PC-3 (cell line): ENCODE results near the gene LRRC4B. TPM values are rescaled to one million over a fixed set of nuclear protein-coding genes. Genes with fewer than 3 reads are reported as not detected.
A peak's percentile ranks its signal among the peaks of the same experiment; 100 is the strongest.

Source experiments
- ATAC-seq: fragments of 200-7000 bp; cut with Tn5 transposase; 2 replicates; pipeline ENCODE4 v1.9.1; 2020; ENCODE audit warnings: mild to moderate bottlenecking, moderate library complexity
- BruUV-seq: library from RNA; stranded (reverse); fragments of 400-500 nt; replicated peaks from 2 replicates; lab custom pipeline; 2021; lab: Mats Ljungman, UMichigan
- CTCF ChIA-PET: fragments of 300-600 bp; sonication (Branson Sonifier 250); formaldehyde crosslinking; loops from one replicate; lab custom pipeline; 2022; ENCODE audit warnings: antibody characterized with exemption; lab: Charles Lee
- POLR2A ChIA-PET: fragments of 300-600 bp; sonication (Branson Sonifier 250); formaldehyde crosslinking; loops from one replicate; lab custom pipeline; 2022; ENCODE audit warnings: antibody characterized with exemption; ENCODE audit not compliant: unreplicated experiment; lab: Charles Lee
- DNase-seq: peaks from one replicate; pipeline ENCODE4 v3.0.0-alpha.2; 2015
- H2AFZ ChIP-seq: fragments of 300-600 bp; sonication (generic); 2 replicates; pipeline ENCODE4 v1.6.0; 2016; ENCODE audit warnings: antibody characterized with exemption, low read length
- H3F3A ChIP-seq: fragments of 300-600 bp; sonication (generic); one replicate; pipeline ENCODE4 v1.6.0; 2017; ENCODE audit warnings: antibody characterized with exemption, low read length, control low read depth, mild to moderate bottlenecking; ENCODE audit not compliant: unreplicated experiment
- H3K27ac ChIP-seq: fragments of 300-600 bp; sonication (generic); 2 replicates; pipeline ENCODE4 v1.5.1; 2016; ENCODE audit warnings: mild to moderate bottlenecking, low read length
- H3K27me3 ChIP-seq: fragments of 300-600 bp; sonication (generic); 2 replicates; pipeline ENCODE4 v1.6.1; 2016; ENCODE audit warnings: low read length, mixed read lengths
- H3K36me3 ChIP-seq: fragments of 300-600 bp; sonication (generic); 2 replicates; pipeline ENCODE4 v1.6.1; 2016; ENCODE audit warnings: low read depth, mixed run types, low read length, mixed read lengths
- H3K4me1 ChIP-seq: fragments of 300-600 bp; sonication (generic); 2 replicates; pipeline ENCODE4 v1.5.1; 2016; ENCODE audit warnings: low read length; ENCODE audit not compliant: insufficient read depth
- H3K4me2 ChIP-seq: fragments of 300-600 bp; sonication (generic); 2 replicates; pipeline ENCODE4 v1.6.0; 2016; ENCODE audit warnings: low read length
- H3K4me3 ChIP-seq: fragments of 300-600 bp; sonication (generic); 2 replicates; pipeline ENCODE4 v1.5.1; 2016; ENCODE audit warnings: mild to moderate bottlenecking, low read length, mixed read lengths
- H3K79me2 ChIP-seq: fragments of 300-600 bp; sonication (generic); 2 replicates; pipeline ENCODE4 v1.6.1; 2017; ENCODE audit warnings: low read length, mixed read lengths
- H3K9ac ChIP-seq: fragments of 300-600 bp; sonication (generic); 2 replicates; pipeline ENCODE4 v1.6.0; 2016; ENCODE audit warnings: mild to moderate bottlenecking, low read length
- H3K9me2 ChIP-seq: fragments of 300-600 bp; sonication (generic); replicated peaks from 2 replicates; pipeline ENCODE4 v1.6.1; 2016; ENCODE audit warnings: mixed run types, low read length, mixed read lengths
- H3K9me3 ChIP-seq: fragments of 300-600 bp; sonication (generic); 2 replicates; pipeline ENCODE4 v1.6.1; 2016; ENCODE audit warnings: low read length, mixed read lengths
- H4K20me1 ChIP-seq: fragments of 300-600 bp; sonication (generic); 2 replicates; pipeline ENCODE4 v1.6.1; 2016; ENCODE audit warnings: low read length, mixed read lengths
- EZH2 ChIP-seq: fragments of 300-600 bp; sonication (generic); IDR thresholded peaks from one replicate; pipeline ENCODE4 v1.6.1; 2017; ENCODE audit warnings: antibody characterized with exemption, mild to moderate bottlenecking, low read length; ENCODE audit not compliant: unreplicated experiment
- EZH2phosphoT487 ChIP-seq: fragments of 300-600 bp; sonication (generic); IDR thresholded peaks from 2 replicates; pipeline ENCODE4 v1.6.1; 2018; ENCODE audit warnings: mild to moderate bottlenecking, antibody characterized with exemption, low read length, borderline replicate concordance
- intact Hi-C: fragments of 100-400 bp; cut with micrococcal nuclease; formaldehyde crosslinking; loops from 2 replicates; pipeline ENCODE4 v1.9.0; 2023
- total RNA-seq: library from RNA; depleted of rRNA; stranded (reverse); fragments of >200 nt; gene quantifications from 2 replicates; pipeline ENCODE4 v1.2.3, GENCODE V29; 2014
- TF ChIP-seq, protein P1 (sequence below): fragments of 300-600 bp; sonication (generic); conservative IDR thresholded peaks from 2 replicates; pipeline ENCODE4 v1.5.1; 2017; ENCODE audit warnings: antibody characterized with exemption, low read depth, mild to moderate bottlenecking, low read length

Gene LRRC4B
- total RNA-seq, 1 experiment from 2014 or later = 0.26 TPM

DNA sequence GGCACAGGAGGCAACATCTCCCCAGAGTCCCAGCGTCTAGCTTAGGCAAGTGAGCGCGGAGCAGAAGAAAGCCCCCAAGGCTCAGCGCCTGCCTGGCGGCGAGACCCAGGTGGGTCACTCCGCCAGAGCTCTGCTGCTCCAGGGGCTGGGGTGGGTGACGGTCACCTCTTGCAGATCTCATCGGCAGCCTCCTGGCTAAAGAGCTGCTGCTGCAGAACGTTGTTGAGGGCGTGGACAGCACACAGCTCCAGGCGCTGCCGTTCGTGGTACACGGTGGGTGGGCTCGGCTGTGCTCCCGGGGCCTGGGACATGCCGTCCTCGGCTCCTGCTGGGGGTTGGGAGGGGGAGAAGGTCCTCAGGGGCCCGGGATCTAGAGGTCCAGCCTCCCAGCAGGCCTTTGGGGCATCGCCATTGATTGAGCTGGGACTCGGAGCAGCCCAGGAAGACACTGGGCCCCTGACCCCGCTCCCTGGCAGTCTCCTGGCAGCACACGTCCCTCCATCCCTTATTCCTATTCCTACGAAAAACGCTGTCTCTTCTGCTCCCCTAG, 58.0 kb downstream of the LRRC4B start:
- no peaks in the 10 kb centered on the region for H3K9me3 ChIP-seq
- CTCF ChIA-PET = no interaction called here
- H3K4me2 ChIP-seq = peak overlapping the region; percentile 90
- DNase-seq (no peak), ATAC-seq (no peak)
- POLR2A ChIA-PET = no interaction called here
- H3K9ac ChIP-seq = peak overlapping the region; percentile 83
- H3K27ac ChIP-seq = no peak overlapping the region
- no TSS peak for BruUV-seq
- peak overlapping the region; percentile 80; the same call in 1 of the 2 replicates for H2AFZ ChIP-seq
- H3F3A ChIP-seq = no peaks in the 10 kb centered on the region
- TF ChIP-seq EZH2phosphoT487 (no peak), EZH2 (no peak)
- TF ChIP-seq, protein P1, sequence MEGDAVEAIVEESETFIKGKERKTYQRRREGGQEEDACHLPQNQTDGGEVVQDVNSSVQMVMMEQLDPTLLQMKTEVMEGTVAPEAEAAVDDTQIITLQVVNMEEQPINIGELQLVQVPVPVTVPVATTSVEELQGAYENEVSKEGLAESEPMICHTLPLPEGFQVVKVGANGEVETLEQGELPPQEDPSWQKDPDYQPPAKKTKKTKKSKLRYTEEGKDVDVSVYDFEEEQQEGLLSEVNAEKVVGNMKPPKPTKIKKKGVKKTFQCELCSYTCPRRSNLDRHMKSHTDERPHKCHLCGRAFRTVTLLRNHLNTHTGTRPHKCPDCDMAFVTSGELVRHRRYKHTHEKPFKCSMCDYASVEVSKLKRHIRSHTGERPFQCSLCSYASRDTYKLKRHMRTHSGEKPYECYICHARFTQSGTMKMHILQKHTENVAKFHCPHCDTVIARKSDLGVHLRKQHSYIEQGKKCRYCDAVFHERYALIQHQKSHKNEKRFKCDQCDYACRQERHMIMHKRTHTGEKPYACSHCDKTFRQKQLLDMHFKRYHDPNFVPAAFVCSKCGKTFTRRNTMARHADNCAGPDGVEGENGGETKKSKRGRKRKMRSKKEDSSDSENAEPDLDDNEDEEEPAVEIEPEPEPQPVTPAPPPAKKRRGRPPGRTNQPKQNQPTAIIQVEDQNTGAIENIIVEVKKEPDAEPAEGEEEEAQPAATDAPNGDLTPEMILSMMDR = no peak
- no peaks in the 10 kb centered on the region for H4K20me1 ChIP-seq
- H3K36me3 ChIP-seq = no peaks in the 10 kb centered on the region
- H3K79me2 ChIP-seq = 0 out of 2 replicates have a peak, but pooled peaks cover 3% of the 10 kb centered on the region
- H3K27me3 ChIP-seq = no peaks in the 10 kb centered on the region
- peak overlapping the region; percentile 84 for H3K4me3 ChIP-seq
- H3K4me1 ChIP-seq = 0 out of 2 replicates have a peak, but pooled peaks cover 7% of the 10 kb centered on the region
- H3K9me2 ChIP-seq = no peaks in the 10 kb centered on the region
- intact Hi-C loops = no loop called here

DNA sequence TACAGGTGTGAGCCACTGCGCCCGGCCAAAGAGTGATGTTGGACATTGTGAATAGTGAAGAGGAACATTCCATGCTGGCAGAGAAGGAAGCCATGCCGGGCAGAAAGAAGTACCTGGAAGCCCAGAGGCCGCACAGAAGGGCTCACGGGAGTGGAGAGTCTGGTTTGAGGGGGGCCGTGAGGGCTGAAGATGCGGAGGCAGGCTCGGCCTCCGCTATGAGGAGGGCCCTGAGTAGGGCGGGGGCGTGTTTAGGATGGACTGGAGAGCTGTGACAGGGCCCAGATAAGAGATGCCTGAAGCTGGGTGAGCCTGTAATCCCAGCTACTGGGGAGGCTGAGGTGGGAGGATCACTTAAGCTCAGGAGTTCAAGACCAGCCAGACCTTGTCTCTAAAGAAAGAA, 58.9 kb downstream of the LRRC4B start:
- BruUV-seq = no TSS peak
- POLR2A ChIA-PET = no interaction called here

DNA sequence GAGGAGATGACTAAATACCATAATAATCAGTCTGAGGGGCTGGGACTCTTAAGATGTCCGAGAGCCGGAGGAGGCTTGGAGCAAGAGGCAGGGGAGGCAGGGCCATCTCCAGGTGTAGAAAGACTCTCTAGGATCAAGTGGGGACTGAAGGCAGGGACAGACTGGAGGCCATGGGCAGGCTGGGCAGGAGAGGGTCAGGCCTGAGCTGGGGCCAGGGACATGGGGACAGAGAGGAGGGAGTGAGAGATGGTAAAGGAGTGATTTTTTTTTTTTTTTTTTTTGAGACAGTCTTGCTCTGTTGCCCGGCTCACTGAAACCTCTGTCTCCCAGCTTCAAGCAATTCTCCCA, 59.4 kb downstream of the LRRC4B start:
- Histone ChIP-seq H2AFZ (no peak overlapping the region), H4K20me1 (no peaks in the 10 kb centered on the region), H3K79me2 (0 out of 2 replicates have a peak, but pooled peaks cover 3% of the 10 kb centered on the region), H3K27me3 (no peaks in the 10 kb centered on the region), H3K4me3 (no peak overlapping the region), H3K9me3 (no peaks in the 10 kb centered on the region), H3K4me1 (0 out of 2 replicates have a peak, but pooled peaks cover 7% of the 10 kb centered on the region), H3K9me2 (no peaks in the 10 kb centered on the region), H3K36me3 (no peaks in the 10 kb centered on the region), H3K4me2 (no peak overlapping the region), H3F3A (no peaks in the 10 kb centered on the region), H3K9ac (no peak overlapping the region), H3K27ac (no peak overlapping the region)
- POLR2A ChIA-PET = no interaction called here
- intact Hi-C loops = no loop called here
- ATAC-seq = no peak
- CTCF ChIA-PET = interaction anchor here (0.6 kb wide), 1 partner anchor 52 kb away, joined by 6 read pairs; no protein-coding TSS in a partner anchor
- no TSS peak for BruUV-seq
- TF ChIP-seq, protein P1 = no peak
- no peak for TF ChIP-seq EZH2
- no peak for TF ChIP-seq EZH2phosphoT487
- DNase-seq = no peak

More for the DNA sequence above, 58.9 kb downstream of the LRRC4B start:
- Histone ChIP-seq H2AFZ (no peak overlapping the region), H4K20me1 (no peaks in the 10 kb centered on the region), H3K4me3 (no peak overlapping the region), H3K9me2 (no peaks in the 10 kb centered on the region), H3K9me3 (no peaks in the 10 kb centered on the region), H3F3A (no peaks in the 10 kb centered on the region), H3K4me2 (no peak overlapping the region), H3K9ac (no peak overlapping the region), H3K79me2 (0 out of 2 replicates have a peak, but pooled peaks cover 3% of the 10 kb centered on the region), H3K27me3 (no peaks in the 10 kb centered on the region), H3K4me1 (0 out of 2 replicates have a peak, but pooled peaks cover 7% of the 10 kb centered on the region), H3K27ac (no peak overlapping the region), H3K36me3 (no peaks in the 10 kb centered on the region)
- TF ChIP-seq EZH2phosphoT487 (no peak), EZH2 (no peak)
- TF ChIP-seq, protein P1 = no peak
- DNase-seq = no peak
- no peak for ATAC-seq
- CTCF ChIA-PET = no interaction called here
- intact Hi-C loops = no loop called here
